Measurements from ENCODE around the gene PPIL6.
"Not testable (repeated sequence)": the region's sequence is repeated elsewhere in the genome, so short reads cannot be mapped to it uniquely, and the experiment has no call there.

PPIL6 gene

DNA sequence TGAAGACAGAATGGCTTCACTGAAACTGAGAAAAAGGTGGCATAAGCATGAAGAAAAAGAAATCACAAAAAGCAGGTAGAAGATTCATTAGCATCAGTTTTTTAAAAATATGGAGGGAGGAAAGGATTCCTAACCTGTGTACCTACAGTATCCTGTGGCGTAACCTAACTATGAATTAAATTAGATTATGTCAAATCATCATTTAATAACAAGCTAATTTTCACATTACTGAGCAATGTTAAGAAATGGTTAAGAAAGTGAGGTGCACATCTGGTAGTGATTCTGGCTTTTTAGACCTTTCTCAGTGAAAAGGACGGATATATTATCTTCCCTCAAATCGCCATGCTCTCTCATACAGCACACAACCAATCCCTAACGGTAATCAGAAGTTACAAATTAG, 70.7 kb downstream of the PPIL6 start:
- FAIRE-seq (no peak), DNase-seq (ENCODE audit: insufficient read length) (no peak)
- TF ChIP-seq TAF1 (IDR thresholded peaks at IDR 0.05; ENCODE audit: borderline replicate concordance, low read depth, low read length), result no peak
- no peak for TF ChIP-seq POLR2AphosphoS5 (IDR thresholded peaks at IDR 0.05; ENCODE audit: low read depth, low read length)
- no peak for TF ChIP-seq POLR2A (IDR thresholded peaks at IDR 0.05; ENCODE audit: low read depth, low read length)

- not testable (repeated sequence) for FAIRE-seq
Measured at GRCh38 chr6:109364382-109365078, 75.9 kb downstream of the PPIL6 start.

GRCh38 chr6:109363753-109364152, 76.7 kb downstream of the PPIL6 start:
- no peak for DNase-seq (ENCODE audit: insufficient read length)
- no peak for TF ChIP-seq POLR2AphosphoS5 (IDR thresholded peaks at IDR 0.05; ENCODE audit: low read depth, low read length)
- no peak for TF ChIP-seq POLR2A (IDR thresholded peaks at IDR 0.05; ENCODE audit: low read depth, low read length)
- TF ChIP-seq TAF1 (IDR thresholded peaks at IDR 0.05; ENCODE audit: borderline replicate concordance, low read depth, low read length), result no peak
- no peak for FAIRE-seq

More at GRCh38 chr6:109364382-109365078, 75.9 kb downstream of the PPIL6 start:
- not testable (repeated sequence) for DNase-seq (ENCODE audit: insufficient read length)

- no peak for DNase-seq (ENCODE audit: insufficient read length)
- peak; percentile 58 for TF ChIP-seq POLR2AphosphoS5 (IDR thresholded peaks at IDR 0.05; ENCODE audit: low read depth, low read length)
- peak; percentile 31; the same call in 1 of the 2 replicates for TF ChIP-seq POLR2A (IDR thresholded peaks at IDR 0.05; ENCODE audit: low read depth, low read length)
- TF ChIP-seq TAF1 (IDR thresholded peaks at IDR 0.05; ENCODE audit: borderline replicate concordance, low read depth, low read length), result no peak
- no peak for FAIRE-seq
Measured at GRCh38 chr6:109362102-109362884, 78.1 kb downstream of the PPIL6 start.

GRCh38 chr6:109360791-109361190, 79.6 kb downstream of the PPIL6 start:
- TF ChIP-seq POLR2AphosphoS5 (IDR thresholded peaks at IDR 0.05; ENCODE audit: low read depth, low read length) (no peak), TAF1 (IDR thresholded peaks at IDR 0.05; ENCODE audit: borderline replicate concordance, low read depth, low read length) (no peak), POLR2A (IDR thresholded peaks at IDR 0.05; ENCODE audit: low read depth, low read length) (no peak)
- DNase-seq (ENCODE audit: insufficient read length), result no peak
- no peak for FAIRE-seq

GRCh38 chr6:109360281-109360680, 80.1 kb downstream of the PPIL6 start:
- FAIRE-seq (no peak), DNase-seq (ENCODE audit: insufficient read length) (no peak)
- TF ChIP-seq POLR2AphosphoS5 (IDR thresholded peaks at IDR 0.05; ENCODE audit: low read depth, low read length) (no peak), POLR2A (IDR thresholded peaks at IDR 0.05; ENCODE audit: low read depth, low read length) (no peak), TAF1 (IDR thresholded peaks at IDR 0.05; ENCODE audit: borderline replicate concordance, low read depth, low read length) (no peak)

GRCh38 chr6:109359248-109359647, 81.2 kb downstream of the PPIL6 start:
- no peak for TF ChIP-seq TAF1 (IDR thresholded peaks at IDR 0.05; ENCODE audit: borderline replicate concordance, low read depth, low read length)
- TF ChIP-seq POLR2A (IDR thresholded peaks at IDR 0.05; ENCODE audit: low read depth, low read length), result no peak
- no peak for TF ChIP-seq POLR2AphosphoS5 (IDR thresholded peaks at IDR 0.05; ENCODE audit: low read depth, low read length)
- no peak for FAIRE-seq
- no peak for DNase-seq (ENCODE audit: insufficient read length)

GRCh38 chr6:109358204-109358603, 82.2 kb downstream of the PPIL6 start:
- no peak for FAIRE-seq

GRCh38 chr6:109356237-109356636, 84.2 kb downstream of the PPIL6 start:
- no peak for DNase-seq (ENCODE audit: insufficient read length)
- no peak for FAIRE-seq
- no peak for TF ChIP-seq TAF1 (IDR thresholded peaks at IDR 0.05; ENCODE audit: borderline replicate concordance, low read depth, low read length)

More at GRCh38 chr6:109358204-109358603, 82.2 kb downstream of the PPIL6 start:
- TF ChIP-seq POLR2AphosphoS5 (IDR thresholded peaks at IDR 0.05; ENCODE audit: low read depth, low read length), result no peak
- TF ChIP-seq TAF1 (IDR thresholded peaks at IDR 0.05; ENCODE audit: borderline replicate concordance, low read depth, low read length), result no peak
- TF ChIP-seq POLR2A (IDR thresholded peaks at IDR 0.05; ENCODE audit: low read depth, low read length), result no peak
- no peak for DNase-seq (ENCODE audit: insufficient read length)

DNA sequence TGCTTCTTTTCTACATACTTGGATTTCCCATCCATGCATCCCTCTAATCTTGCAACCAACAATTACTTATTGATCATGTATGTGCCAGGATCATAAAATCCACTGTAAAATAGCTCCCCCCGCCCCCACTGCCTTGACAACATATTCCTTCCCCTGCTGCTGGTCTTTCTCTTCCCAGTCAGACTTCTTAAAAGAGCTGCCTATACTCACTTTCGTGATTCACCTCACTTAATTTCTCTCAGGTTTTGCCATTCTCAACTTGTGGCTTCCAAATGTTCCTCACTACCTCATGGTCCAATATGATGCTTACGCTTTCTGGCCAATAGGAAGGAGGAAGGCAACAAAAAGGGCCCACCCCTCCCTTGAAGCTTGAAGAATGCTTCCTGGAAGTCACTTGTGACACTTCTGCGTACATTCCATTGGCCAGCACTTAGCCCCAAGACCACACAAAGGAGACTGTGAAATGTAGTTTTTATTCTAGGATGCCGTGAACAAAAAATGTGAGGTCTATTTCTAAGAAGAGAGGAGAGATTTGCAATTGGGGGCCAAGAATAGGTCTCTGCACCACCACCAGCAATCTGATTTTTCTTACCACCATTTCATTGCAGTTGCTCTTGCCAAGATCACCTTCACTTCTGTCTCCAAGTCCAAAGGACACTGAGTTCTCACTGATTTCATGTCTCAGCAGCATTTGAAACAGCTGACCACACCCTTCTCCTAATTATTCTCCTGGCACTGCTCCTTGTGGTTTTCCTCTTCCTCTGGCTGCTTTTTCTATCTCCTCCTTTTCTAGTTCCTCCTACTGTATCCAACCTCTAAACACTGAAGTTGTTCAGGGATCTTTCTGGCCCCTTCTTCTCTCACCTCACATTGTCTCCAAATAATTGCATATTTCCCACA, 88.9 kb downstream of the PPIL6 start:
- no peak for TF ChIP-seq TAF1 (IDR thresholded peaks at IDR 0.05; ENCODE audit: borderline replicate concordance, low read depth, low read length)
- TF ChIP-seq POLR2A (IDR thresholded peaks at IDR 0.05; ENCODE audit: low read depth, low read length), result no peak
- no peak for TF ChIP-seq POLR2AphosphoS5 (IDR thresholded peaks at IDR 0.05; ENCODE audit: low read depth, low read length)
- DNase-seq (ENCODE audit: insufficient read length), result no peak
- FAIRE-seq, result no peak

GRCh38 chr6:109349419-109349987, 90.9 kb downstream of the PPIL6 start:
- TF ChIP-seq POLR2A (IDR thresholded peaks at IDR 0.05; ENCODE audit: low read depth, low read length) (no peak), TAF1 (IDR thresholded peaks at IDR 0.05; ENCODE audit: borderline replicate concordance, low read depth, low read length) (no peak), POLR2AphosphoS5 (IDR thresholded peaks at IDR 0.05; ENCODE audit: low read depth, low read length) (no peak)
- DNase-seq (ENCODE audit: insufficient read length), result no peak
- FAIRE-seq, result no peak

Data from GM12892 (cell line).